ENCODE results near the gene APOBEC3A.
"Not testable (repeated sequence)": the region's sequence is repeated elsewhere in the genome, so short reads cannot be mapped to it uniquely, and the experiment has no call there.

The APOBEC3A gene

GRCh38 chr22:38959590-38959989, 2.2 kb downstream of the APOBEC3A start:
- no peak for TF ChIP-seq CTCF (IDR thresholded peaks at IDR 0.05; ENCODE audit: borderline replicate concordance, extremely low read depth, low read length, poor library complexity, severe bottlenecking)
- TF ChIP-seq EZH2 (IDR thresholded peaks at IDR 0.05; ENCODE audit: borderline replicate concordance, low read depth, low read length, severe bottlenecking) = no peak
- DNase-seq (no peak), ATAC-seq (ENCODE audit: insufficient read depth, low read depth) (no peak)
- no peaks in the 10 kb centered on the region for H3K9me3 ChIP-seq (ENCODE audit: insufficient read depth, low read length, severe bottlenecking)
- H3K79me2 ChIP-seq (ENCODE audit: insufficient read depth, low read length) = no peaks in the 10 kb centered on the region
- H3K27ac ChIP-seq (ENCODE audit: low read length) = no peak overlapping the region
- H3K9ac ChIP-seq (ENCODE audit: low read depth, low read length) = no peak overlapping the region
- no peaks in the 10 kb centered on the region for H3K36me3 ChIP-seq (ENCODE audit: insufficient read depth, low read length)
- H3K27me3 ChIP-seq (ENCODE audit: insufficient read depth, low read length, poor library complexity) = peaks cover 2% of the 10 kb centered on the region
- no peaks in the 10 kb centered on the region for H3K4me1 ChIP-seq (ENCODE audit: insufficient read depth, low read length)
- H3K4me3 ChIP-seq (ENCODE audit: low read depth in 1 of 2, low read length in 2 of 2) = no peak overlapping the region
- H4K20me1 ChIP-seq (ENCODE audit: insufficient read depth, low read length) = no peaks in the 10 kb centered on the region
- H3K4me2 ChIP-seq (ENCODE audit: insufficient read depth, low read length) = no peak overlapping the region
- H2AFZ ChIP-seq (ENCODE audit: low read depth, low read length) = no peak overlapping the region

- not testable (repeated sequence) for ATAC-seq (ENCODE audit: insufficient read depth, low read depth); H2AFZ ChIP-seq (ENCODE audit: low read depth, low read length); H3K27me3 ChIP-seq (ENCODE audit: insufficient read depth, low read length, poor library complexity); H3K27ac ChIP-seq (ENCODE audit: low read length); H3K9ac ChIP-seq (ENCODE audit: low read depth, low read length); H3K4me1 ChIP-seq (ENCODE audit: insufficient read depth, low read length); H3K9me3 ChIP-seq (ENCODE audit: insufficient read depth, low read length, severe bottlenecking); H3K36me3 ChIP-seq (ENCODE audit: insufficient read depth, low read length); DNase-seq; H4K20me1 ChIP-seq (ENCODE audit: insufficient read depth, low read length); H3K79me2 ChIP-seq (ENCODE audit: insufficient read depth, low read length); H3K4me2 ChIP-seq (ENCODE audit: insufficient read depth, low read length); H3K4me3 ChIP-seq (ENCODE audit: low read depth in 1 of 2, low read length in 2 of 2)
These were observed 3.3 kb downstream of the APOBEC3A start for GRCh38 chr22:38960673-38961072.

- H3K27ac ChIP-seq (ENCODE audit: low read length); H3K27me3 ChIP-seq (ENCODE audit: insufficient read depth, low read length, poor library complexity); H3K9ac ChIP-seq (ENCODE audit: low read depth, low read length); H3K36me3 ChIP-seq (ENCODE audit: insufficient read depth, low read length); H3K9me3 ChIP-seq (ENCODE audit: insufficient read depth, low read length, severe bottlenecking); H3K4me3 ChIP-seq (ENCODE audit: low read depth in 1 of 2, low read length in 2 of 2); H3K4me2 ChIP-seq (ENCODE audit: insufficient read depth, low read length); H3K79me2 ChIP-seq (ENCODE audit: insufficient read depth, low read length); DNase-seq; H2AFZ ChIP-seq (ENCODE audit: low read depth, low read length); H4K20me1 ChIP-seq (ENCODE audit: insufficient read depth, low read length); H3K4me1 ChIP-seq (ENCODE audit: insufficient read depth, low read length): not testable (repeated sequence)
- peak; percentile 47; the same call in 2 of the 3 replicates for ATAC-seq (ENCODE audit: insufficient read depth, low read depth)
These were observed 5.9 kb downstream of the APOBEC3A start for GRCh38 chr22:38963291-38963738.

GRCh38 chr22:38963872-38964271, 6.5 kb downstream of the APOBEC3A start:
- DNase-seq (no peak), ATAC-seq (ENCODE audit: insufficient read depth, low read depth) (no peak)
- H3K9ac ChIP-seq (ENCODE audit: low read depth, low read length) = no peak overlapping the region
- H2AFZ ChIP-seq (ENCODE audit: low read depth, low read length) = no peak overlapping the region
- H3K79me2 ChIP-seq (ENCODE audit: insufficient read depth, low read length) = no peaks in the 10 kb centered on the region
- 0 out of 2 replicates have a peak, but pooled peaks cover 6% of the 10 kb centered on the region for H4K20me1 ChIP-seq (ENCODE audit: insufficient read depth, low read length)
- TF ChIP-seq EZH2 (IDR thresholded peaks at IDR 0.05; ENCODE audit: borderline replicate concordance, low read depth, low read length, severe bottlenecking) (no peak), CTCF (IDR thresholded peaks at IDR 0.05; ENCODE audit: borderline replicate concordance, extremely low read depth, low read length, poor library complexity, severe bottlenecking) (no peak)
- H3K4me1 ChIP-seq (ENCODE audit: insufficient read depth, low read length) = no peaks in the 10 kb centered on the region
- no peaks in the 10 kb centered on the region for H3K27me3 ChIP-seq (ENCODE audit: insufficient read depth, low read length, poor library complexity)
- H3K36me3 ChIP-seq (ENCODE audit: insufficient read depth, low read length) = no peaks in the 10 kb centered on the region
- H3K27ac ChIP-seq (ENCODE audit: low read length) = no peak overlapping the region
- H3K4me3 ChIP-seq (ENCODE audit: low read depth in 1 of 2, low read length in 2 of 2) = no peak overlapping the region
- H3K9me3 ChIP-seq (ENCODE audit: insufficient read depth, low read length, severe bottlenecking) = no peaks in the 10 kb centered on the region
- H3K4me2 ChIP-seq (ENCODE audit: insufficient read depth, low read length) = no peak overlapping the region

Data from DND-41 (cell line).